Uterus (tissue), 4 donors: ENCODE measurements around the gene TSPAN5. TPM values are rescaled to one million over a fixed set of nuclear protein-coding genes. Genes with fewer than 3 reads are reported as not detected.

Experiments used
- DNase-seq, 2 donors: peaks; one replicate each; pipeline ENCODE4 v3.0.0-alpha.2; 2019 to 2020
- H3K27ac ChIP-seq, 2 donors: fragments of 200-600 bp; sonication (generic); 1 replicate in 1 of 2; 2 replicates in 1 of 2; pipeline ENCODE4 v1.5.1; 2016 to 2018
- H3K27me3 ChIP-seq, 2 donors: fragments of 200-600 bp; sonication (generic); one replicate each; pipeline ENCODE4 v1.5.1; 2018 to 2019; ENCODE audit warnings: control low read depth in 1 of 2
- H3K36me3 ChIP-seq, 2 donors: fragments of 200-600 bp; sonication (generic); one replicate each; pipeline ENCODE4 v1.5.1; 2019; ENCODE audit warnings: control low read depth in 1 of 2
- H3K4me1 ChIP-seq, 2 donors: fragments of 200-600 bp; sonication (generic); one replicate each; pipeline ENCODE4 v1.5.1; 2018 to 2019; ENCODE audit warnings: control low read depth in 1 of 2
- H3K4me3 ChIP-seq, 2 donors: fragments of 200-600 bp; sonication (generic); 1 replicate in 1 of 2; 2 replicates in 1 of 2; pipeline ENCODE4 v1.5.1; 2018 to 2019; ENCODE audit warnings: mild to moderate bottlenecking in 1 of 2
- H3K9me3 ChIP-seq, 2 donors: fragments of 200-600 bp; sonication (generic); one replicate each; pipeline ENCODE4 v1.5.1; 2019; ENCODE audit warnings: control low read depth in 1 of 2
- CTCF ChIP-seq, 4 experiments: fragments of 200-600 bp in 2 of 4; fragments of 450-650 bp in 2 of 4; sonication (generic) in 2 of 4; IDR thresholded peaks; one replicate each; pipeline ENCODE4 v1.5.1; 2016 to 2019; ENCODE audit warnings: antibody characterized with exemption in 4 of 4, mild to moderate bottlenecking in 2 of 4, moderate library complexity in 1 of 4
- POLR2A ChIP-seq, 2 donors: fragments of 450-650 bp; IDR thresholded peaks; one replicate each; pipeline ENCODE4 v1.6.1; 2016; ENCODE audit warnings: antibody characterized with exemption in 2 of 2, mild to moderate bottlenecking in 1 of 2, moderate library complexity in 1 of 2
- intact Hi-C: fragments of 100-400 bp; cut with DNase I; formaldehyde crosslinking; loops from one replicate; pipeline ENCODE4 v1.15.1; 2023; ENCODE audit warnings: low total_unique reads
- total RNA-seq, 4 donors: library from RNA; depleted of rRNA in 3 of 4; stranded (reverse); fragments of >200 nt in 3 of 4; gene quantifications; one replicate each; pipeline versions ENCODE4 v1.1.0 to v1.2.4, GENCODE V29; 2014 to 2023
- donor health status: DM: yes; HTN: yes; CAD: no.

The TSPAN5 gene
- total RNA-seq, 4 donors from 2014 or later: 15.9 to 45.3 (median 30.3) TPM

GRCh38 chr4:98506462-98507132 is 151.8 kb downstream of the TSPAN5 start:
- no peak for DNase-seq
- H3K4me3 ChIP-seq: no peak overlapping the region
- H3K9me3 ChIP-seq: no peaks in the 10 kb centered on the region
- TF ChIP-seq POLR2A (IDR thresholded peaks at IDR 0.05) (no peak), CTCF (IDR thresholded peaks at IDR 0.05) (no peak)
- peaks cover 0 to 5% of the 10 kb centered on the region in 2 donors for H3K4me1 ChIP-seq
- H3K36me3 ChIP-seq: no peaks in the 10 kb centered on the region
- H3K27ac ChIP-seq: no peak overlapping the region
- H3K27me3 ChIP-seq: no peaks in the 10 kb centered on the region
- intact Hi-C loops: no loop called here

GRCh38 chr4:98505992-98506391 is 152.4 kb downstream of the TSPAN5 start:
- Histone ChIP-seq H3K4me3 (no peak overlapping the region), H3K4me1 (peaks cover 0 to 5% of the 10 kb centered on the region in 2 donors), H3K36me3 (no peaks in the 10 kb centered on the region), H3K27me3 (no peaks in the 10 kb centered on the region), H3K27ac (no peak overlapping the region), H3K9me3 (no peaks in the 10 kb centered on the region)
- DNase-seq: no peak
- intact Hi-C loops: no loop called here
- TF ChIP-seq POLR2A (IDR thresholded peaks at IDR 0.05) (no peak), CTCF (IDR thresholded peaks at IDR 0.05) (no peak)

- H3K36me3 ChIP-seq: no peaks in the 10 kb centered on the region
- intact Hi-C loops: no loop called here
- peaks cover 0 to 5% of the 10 kb centered on the region in 2 donors for H3K4me1 ChIP-seq
- H3K27me3 ChIP-seq: no peaks in the 10 kb centered on the region
- no peaks in the 10 kb centered on the region for H3K9me3 ChIP-seq
- no peak for DNase-seq
- H3K27ac ChIP-seq: no peak overlapping the region
- TF ChIP-seq POLR2A (IDR thresholded peaks at IDR 0.05) (no peak), CTCF (IDR thresholded peaks at IDR 0.05) (no peak)
- no peak overlapping the region for H3K4me3 ChIP-seq
Measured at GRCh38 chr4:98504091-98504490, 154.3 kb downstream of the TSPAN5 start.

- Histone ChIP-seq H3K4me1 (peaks cover 0 to 5% of the 10 kb centered on the region in 2 donors), H3K9me3 (no peaks in the 10 kb centered on the region), H3K4me3 (no peak overlapping the region), H3K27ac (no peak overlapping the region), H3K27me3 (no peaks in the 10 kb centered on the region), H3K36me3 (no peaks in the 10 kb centered on the region)
- intact Hi-C loops: no loop called here
- no peak for DNase-seq
- TF ChIP-seq POLR2A (IDR thresholded peaks at IDR 0.05) (no peak), CTCF (IDR thresholded peaks at IDR 0.05) (no peak)
Measured at GRCh38 chr4:98503676-98504075, 154.7 kb downstream of the TSPAN5 start.

- TF ChIP-seq POLR2A (IDR thresholded peaks at IDR 0.05): no peak
- no peak for TF ChIP-seq CTCF (IDR thresholded peaks at IDR 0.05)
- Histone ChIP-seq H3K27me3 (no peaks in the 10 kb centered on the region), H3K36me3 (no peaks in the 10 kb centered on the region), H3K27ac (no peak overlapping the region), H3K4me3 (no peak overlapping the region), H3K9me3 (no peaks in the 10 kb centered on the region), H3K4me1 (peaks cover 0 to 5% of the 10 kb centered on the region in 2 donors)
- intact Hi-C loops: no loop called here
- DNase-seq: no peak
Measured at GRCh38 chr4:98502624-98503023, 155.8 kb downstream of the TSPAN5 start.
